ENCODE results near the gene TNXB.

DNA sequence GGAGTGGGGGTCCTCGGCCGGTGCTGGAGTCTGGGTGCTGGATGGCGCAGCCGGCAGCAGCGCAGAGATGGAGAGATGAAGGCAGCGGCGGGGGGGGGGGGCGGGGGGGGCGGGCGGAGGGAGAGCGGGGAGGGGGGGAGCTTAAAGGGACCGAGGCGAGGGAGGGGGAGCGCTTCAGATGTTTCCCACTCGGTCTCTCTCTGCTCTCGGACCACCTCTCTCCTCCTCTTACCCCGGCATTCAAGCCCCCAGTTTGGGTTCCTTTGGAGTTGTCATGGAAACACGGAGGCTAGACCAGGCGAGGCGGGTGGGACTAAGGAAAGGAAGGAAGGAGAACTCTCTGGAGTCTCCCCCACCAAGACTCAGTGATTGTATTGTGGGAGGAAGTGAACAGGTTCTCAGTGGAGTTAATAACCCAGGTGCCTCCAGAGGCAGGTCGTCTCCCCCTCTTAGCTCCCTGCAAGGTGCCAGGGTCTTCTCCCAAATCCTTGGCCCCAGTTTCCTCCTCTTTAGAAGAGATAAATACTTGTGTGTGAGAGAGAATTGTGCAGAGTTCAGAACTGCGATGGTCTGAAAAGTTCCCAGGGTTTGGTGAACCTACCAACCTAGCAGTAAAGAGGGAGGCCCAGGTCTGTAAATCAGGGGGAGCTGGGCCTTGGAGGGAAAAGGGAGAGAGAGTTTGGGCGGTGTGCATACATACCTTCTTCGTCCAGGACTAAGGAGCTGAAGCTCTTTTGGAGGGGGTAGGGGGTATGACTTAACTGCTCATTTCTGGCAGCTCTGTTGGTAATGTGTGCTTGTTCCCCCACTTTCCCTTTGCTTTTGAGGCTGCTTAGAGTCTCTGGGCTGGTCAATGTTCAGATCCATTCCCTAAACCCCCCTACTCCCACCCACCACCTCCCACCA lies 43.0 kb upstream of the TNXB start, which contains the start of gene PRRT1:
- TF ChIP-seq CTCF (IDR thresholded peaks at IDR 0.05), result no peak
- TF ChIP-seq POLR2A (IDR thresholded peaks at IDR 0.05), result no peak
